ENCODE results near the gene SUGCT. TPM values are rescaled to one million over a fixed set of nuclear protein-coding genes. Genes with fewer than 3 reads are reported as not detected.

SUGCT gene
- total and polyA plus RNA-seq, 7 donors: 2.4 to 7.3 (median 3.2) TPM

DNA sequence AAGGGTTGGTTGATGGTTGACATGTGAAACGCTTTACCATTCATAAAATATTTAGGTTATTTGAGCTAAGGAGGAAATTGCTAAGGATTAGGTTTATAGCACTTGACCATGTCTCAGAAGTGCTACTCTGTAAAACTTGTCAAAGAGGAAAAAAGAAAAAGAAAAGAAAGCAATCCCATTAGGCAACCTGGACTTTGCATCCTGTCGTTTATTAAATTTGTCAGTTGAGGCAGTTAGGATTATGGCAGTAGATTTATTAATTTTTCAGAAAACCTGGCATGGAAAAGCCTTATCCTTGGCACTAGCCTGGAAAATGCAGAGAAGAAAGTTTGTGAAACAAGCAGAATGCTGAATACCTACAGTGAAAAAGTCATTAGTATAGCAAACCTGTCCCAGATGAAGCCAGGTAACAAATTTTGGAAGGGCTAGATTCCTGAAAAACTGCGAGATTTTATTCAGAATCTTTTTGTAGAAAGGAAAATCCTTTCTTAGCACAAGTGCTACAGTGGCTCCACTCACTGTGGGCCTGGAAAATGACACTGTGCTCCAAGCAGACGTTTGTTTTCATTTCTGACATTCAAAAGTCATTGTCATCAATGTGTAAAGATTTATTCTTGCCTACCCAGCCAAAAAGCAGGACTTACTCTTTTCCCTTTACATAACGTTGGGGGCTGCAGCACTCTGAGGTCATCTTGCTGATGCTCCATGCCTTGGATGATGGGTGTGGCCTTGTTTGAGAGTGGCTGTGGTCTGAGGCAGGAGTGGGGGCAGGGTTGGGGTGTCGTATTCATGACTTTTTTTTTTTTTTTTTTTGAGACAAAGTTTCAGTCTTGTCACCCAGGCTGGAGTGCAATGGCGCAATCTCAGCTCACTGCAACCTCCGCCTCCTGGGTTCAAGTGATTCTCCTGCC, 664.9 kb downstream of the SUGCT start:
- intact Hi-C loops (cut with DNase I): no loop called here
- no peaks in the 10 kb centered on the region for H3K36me3 ChIP-seq (ENCODE audit: insufficient read depth in 1 of 2, low read depth in 1 of 2)
- no peak overlapping the region for H3K27ac ChIP-seq
- no peaks in the 10 kb centered on the region for H3K27me3 ChIP-seq (ENCODE audit: insufficient read depth in 3 of 3, low read length in 2 of 3)
- DNase-seq (no peak), ATAC-seq (peak in 2 of 4 donors; percentile 18 to 57)
- TF ChIP-seq, protein P1, sequence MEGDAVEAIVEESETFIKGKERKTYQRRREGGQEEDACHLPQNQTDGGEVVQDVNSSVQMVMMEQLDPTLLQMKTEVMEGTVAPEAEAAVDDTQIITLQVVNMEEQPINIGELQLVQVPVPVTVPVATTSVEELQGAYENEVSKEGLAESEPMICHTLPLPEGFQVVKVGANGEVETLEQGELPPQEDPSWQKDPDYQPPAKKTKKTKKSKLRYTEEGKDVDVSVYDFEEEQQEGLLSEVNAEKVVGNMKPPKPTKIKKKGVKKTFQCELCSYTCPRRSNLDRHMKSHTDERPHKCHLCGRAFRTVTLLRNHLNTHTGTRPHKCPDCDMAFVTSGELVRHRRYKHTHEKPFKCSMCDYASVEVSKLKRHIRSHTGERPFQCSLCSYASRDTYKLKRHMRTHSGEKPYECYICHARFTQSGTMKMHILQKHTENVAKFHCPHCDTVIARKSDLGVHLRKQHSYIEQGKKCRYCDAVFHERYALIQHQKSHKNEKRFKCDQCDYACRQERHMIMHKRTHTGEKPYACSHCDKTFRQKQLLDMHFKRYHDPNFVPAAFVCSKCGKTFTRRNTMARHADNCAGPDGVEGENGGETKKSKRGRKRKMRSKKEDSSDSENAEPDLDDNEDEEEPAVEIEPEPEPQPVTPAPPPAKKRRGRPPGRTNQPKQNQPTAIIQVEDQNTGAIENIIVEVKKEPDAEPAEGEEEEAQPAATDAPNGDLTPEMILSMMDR (IDR thresholded peaks at IDR 0.05): no peak
- H3K4me3 ChIP-seq: no peak overlapping the region
- H3K9me3 ChIP-seq: no peaks in the 10 kb centered on the region
- peaks cover 10% of the 10 kb centered on the region for H3K4me1 ChIP-seq
- WGBS, 3 donors: 53 to 61% (median 61%) methylated on average over 7 to 8 of the region's 8 CpGs

DNA sequence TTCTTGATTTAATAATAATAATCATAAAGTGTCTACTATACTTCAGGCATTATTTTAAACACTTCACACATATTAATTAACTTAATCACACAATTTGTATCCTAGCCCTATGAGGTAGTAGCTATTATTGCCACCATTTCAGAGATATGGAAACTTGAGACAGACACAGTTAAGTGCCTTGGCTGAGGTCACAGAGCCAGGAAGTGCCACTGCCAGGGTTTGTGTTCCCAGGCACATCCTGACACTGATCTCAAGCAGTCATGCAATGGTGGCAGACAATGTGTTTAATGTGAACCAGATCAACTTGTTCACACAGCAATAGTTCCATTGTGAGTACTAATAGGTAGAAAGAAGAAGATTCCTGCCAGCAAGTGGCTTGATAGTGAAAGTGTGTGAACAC, 666.0 kb downstream of the SUGCT start:
- ATAC-seq (peak; percentile 75 to 97 (median 92)), DNase-seq (peak in 1 of 2 donors; percentile 47)
- H3K36me3 ChIP-seq (ENCODE audit: insufficient read depth in 1 of 2, low read depth in 1 of 2): no peaks in the 10 kb centered on the region
- H3K27ac ChIP-seq: peak overlapping the region; percentile 46
- peaks cover 10% of the 10 kb centered on the region for H3K4me1 ChIP-seq
- H3K27me3 ChIP-seq (ENCODE audit: insufficient read depth in 3 of 3, low read length in 2 of 3): no peaks in the 10 kb centered on the region
- intact Hi-C loops (cut with DNase I): no loop called here
- TF ChIP-seq, protein P1 (IDR thresholded peaks at IDR 0.05): no peak
- H3K4me3 ChIP-seq: no peak overlapping the region
- H3K9me3 ChIP-seq: no peaks in the 10 kb centered on the region

DNA sequence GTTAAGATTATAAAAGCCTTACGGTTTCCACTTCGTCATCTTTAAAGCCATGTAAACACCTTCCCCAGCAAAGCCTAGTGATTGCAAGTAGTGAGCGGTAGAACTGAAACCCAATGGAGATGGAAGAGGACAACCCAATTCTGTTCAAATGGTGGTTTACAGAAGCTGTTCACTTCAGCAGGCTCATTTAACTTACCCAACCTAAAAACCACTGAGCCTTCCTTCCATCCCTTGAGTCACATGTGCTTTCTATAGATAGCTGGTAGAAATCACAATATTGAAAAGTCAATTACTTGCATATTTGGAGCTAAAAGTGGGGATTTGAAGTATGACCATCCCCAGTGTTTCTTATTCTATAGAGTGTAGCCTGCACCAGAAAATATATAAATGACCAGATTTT, 667.7 kb downstream of the SUGCT start:
- H3K9me3 ChIP-seq: no peaks in the 10 kb centered on the region
- DNase-seq (no peak), ATAC-seq (no peak)
- WGBS, 3 donors: 96 to 98% (median 97%) methylated on average over 3 of the region's 3 CpGs
- TF ChIP-seq, protein P1 (IDR thresholded peaks at IDR 0.05): no peak
- intact Hi-C loops (cut with DNase I): no loop called here
- H3K4me3 ChIP-seq: no peak overlapping the region
- peaks cover 10% of the 10 kb centered on the region for H3K4me1 ChIP-seq
- no peaks in the 10 kb centered on the region for H3K36me3 ChIP-seq (ENCODE audit: insufficient read depth in 1 of 2, low read depth in 1 of 2)
- no peak overlapping the region for H3K27ac ChIP-seq
- no peaks in the 10 kb centered on the region for H3K27me3 ChIP-seq (ENCODE audit: insufficient read depth in 3 of 3, low read length in 2 of 3)

DNA sequence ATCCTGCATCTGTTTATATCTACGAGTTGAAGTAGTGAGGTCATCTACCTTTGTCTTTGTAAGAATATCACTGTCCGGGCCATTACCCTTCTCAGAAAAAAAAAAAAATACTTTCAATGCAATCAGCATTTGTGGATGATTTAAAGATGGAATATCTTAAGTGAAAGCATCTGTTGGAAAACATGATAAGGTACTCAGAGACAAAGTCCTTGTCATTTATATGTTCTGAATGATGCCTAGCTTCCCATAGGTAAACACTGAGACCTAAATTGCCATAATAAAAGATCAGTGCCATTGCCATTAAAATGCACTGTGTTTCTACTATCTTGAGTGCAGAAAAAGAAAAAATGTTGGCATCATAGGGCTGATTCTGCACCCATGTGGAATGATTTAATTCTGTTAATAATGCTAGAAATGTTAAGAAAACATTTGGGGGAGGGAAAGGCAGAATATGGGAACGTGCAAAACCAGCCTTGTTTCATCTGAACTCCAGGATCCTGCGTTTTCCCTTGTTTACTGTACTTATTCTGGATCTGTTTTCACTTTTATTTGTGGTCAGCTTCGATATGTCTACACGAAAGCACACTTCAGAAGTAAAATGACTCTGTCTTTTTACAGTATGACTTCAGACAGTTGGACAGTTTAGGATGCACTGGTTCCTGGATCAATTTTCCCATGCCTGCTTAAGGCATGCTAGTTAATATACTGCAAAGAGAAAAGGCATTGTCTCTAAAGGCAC, 669.8 kb downstream of the SUGCT start:
- WGBS, 3 donors: 60 to 61% (median 60%) methylated on average over 6 of the region's 6 CpGs
- H3K27ac ChIP-seq: no peak overlapping the region
- no peak for ATAC-seq
- intact Hi-C loops (cut with DNase I): no loop called here
- H3K36me3 ChIP-seq (ENCODE audit: insufficient read depth in 1 of 2, low read depth in 1 of 2): no peaks in the 10 kb centered on the region
- no peak for DNase-seq
- no peak overlapping the region for H3K4me3 ChIP-seq
- TF ChIP-seq, protein P1 (IDR thresholded peaks at IDR 0.05): no peak
- no peaks in the 10 kb centered on the region for H3K27me3 ChIP-seq (ENCODE audit: insufficient read depth in 3 of 3, low read length in 2 of 3)
- peaks cover 10% of the 10 kb centered on the region for H3K4me1 ChIP-seq
- no peaks in the 10 kb centered on the region for H3K9me3 ChIP-seq
